KOPT-K1 (cell line): ENCODE results near the gene TDO2.

Source experiments
- H3K27ac ChIP-seq: fragments of 200-600 bp; sonication (generic); 2 replicates; pipeline ENCODE4 v1.5.1; 2016; ENCODE audit warnings: antibody characterized with exemption, mild to moderate bottlenecking, low read depth, low read length; ENCODE audit not compliant: poor library complexity, severe bottlenecking
- H3K36me3 ChIP-seq: fragments of 200-600 bp; sonication (generic); 2 replicates; pipeline ENCODE4 v1.5.1; 2017; ENCODE audit warnings: antibody characterized with exemption, mild to moderate bottlenecking, low read length, moderate library complexity; ENCODE audit not compliant: insufficient read depth
- H3K9me3 ChIP-seq: fragments of 200-600 bp; sonication (generic); 2 replicates; pipeline ENCODE4 v1.5.1; 2017; ENCODE audit warnings: antibody characterized with exemption, low read length, mild to moderate bottlenecking; ENCODE audit not compliant: insufficient read depth, poor library complexity, severe bottlenecking

Gene TDO2

DNA sequence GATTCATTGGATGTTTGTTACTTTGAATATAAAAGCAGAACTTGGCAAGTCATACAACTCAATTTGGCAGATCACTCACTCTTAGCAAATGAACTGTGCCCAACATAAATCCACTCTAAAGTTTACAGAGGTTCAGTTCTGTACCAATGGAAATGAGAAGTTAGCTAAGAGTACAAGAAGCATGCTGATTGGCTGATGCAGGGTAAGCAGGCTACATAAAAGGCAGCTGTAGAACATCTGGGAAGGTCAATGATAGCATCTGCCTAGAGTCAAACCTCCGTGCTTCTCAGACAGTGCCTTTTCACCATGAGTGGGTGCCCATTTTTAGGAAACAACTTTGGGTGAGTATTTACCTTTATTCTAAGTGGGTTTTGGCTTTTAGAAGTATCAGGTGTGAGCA is at the start of gene TDO2:
TDO2 (plus strand) TSS at position 244 of the 400 bp plus-strand sequence; CDS start at position 307, 63 bp downstream.
- H3K9me3 ChIP-seq, result no peaks in the 10 kb centered on the region
- no peak within 1 kb of the TSS for H3K27ac ChIP-seq
- no peaks in the 10 kb centered on the region for H3K36me3 ChIP-seq

DNA sequence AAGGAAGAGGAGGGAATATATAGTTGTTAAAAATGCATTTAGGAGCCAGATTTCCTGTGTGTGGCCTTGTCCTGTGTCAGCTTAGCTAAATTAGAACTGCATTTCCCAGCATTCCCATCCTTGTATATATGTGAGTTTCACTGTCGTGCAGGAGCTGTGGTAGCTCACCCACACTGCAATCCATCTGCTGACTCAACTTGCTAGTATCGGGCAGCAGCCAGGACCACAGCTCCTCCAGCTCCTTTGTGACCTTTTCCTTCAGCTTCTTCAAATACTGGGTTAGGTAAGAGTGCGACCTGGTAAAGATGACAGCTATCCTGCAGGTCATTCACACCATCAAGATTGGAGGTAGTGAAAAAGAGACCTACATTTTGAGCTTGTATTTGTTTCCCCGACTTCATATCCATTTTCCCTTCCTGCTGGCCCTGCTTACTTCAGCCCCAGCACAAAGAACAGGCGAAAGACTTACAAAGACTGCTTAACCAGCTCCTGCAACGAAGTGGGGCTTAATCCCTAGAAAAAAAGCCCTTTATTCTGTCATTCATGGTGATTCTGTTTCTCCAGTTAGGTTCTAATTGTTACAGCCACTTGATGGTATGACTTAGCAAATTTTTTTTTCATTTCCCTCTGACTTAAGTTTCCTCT is 48.8 kb upstream of the TDO2 start:
- Histone ChIP-seq H3K27ac (no peak overlapping the region), H3K36me3 (no peaks in the 10 kb centered on the region), H3K9me3 (no peaks in the 10 kb centered on the region)

DNA sequence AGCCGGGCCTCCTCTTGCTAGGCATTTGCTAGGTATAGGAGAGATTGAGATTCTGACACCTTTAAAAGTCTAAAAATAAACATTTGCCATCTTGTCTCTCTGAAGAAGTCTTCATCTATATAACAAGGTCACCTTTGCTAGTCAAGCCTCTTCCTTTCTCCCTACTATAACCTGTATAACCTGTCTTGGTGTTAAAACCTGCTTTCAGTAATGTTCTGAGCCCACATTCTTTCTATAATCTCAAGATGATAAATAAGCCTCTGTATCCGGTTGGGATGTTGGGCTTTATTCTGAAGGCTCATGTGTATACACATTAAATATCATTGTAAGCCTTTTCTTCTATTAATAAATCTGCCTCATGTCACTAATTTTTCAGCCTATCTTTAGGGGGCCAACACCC is 47.6 kb upstream of the TDO2 start:
- Histone ChIP-seq H3K9me3 (no peaks in the 10 kb centered on the region), H3K36me3 (no peaks in the 10 kb centered on the region), H3K27ac (no peak overlapping the region)

DNA sequence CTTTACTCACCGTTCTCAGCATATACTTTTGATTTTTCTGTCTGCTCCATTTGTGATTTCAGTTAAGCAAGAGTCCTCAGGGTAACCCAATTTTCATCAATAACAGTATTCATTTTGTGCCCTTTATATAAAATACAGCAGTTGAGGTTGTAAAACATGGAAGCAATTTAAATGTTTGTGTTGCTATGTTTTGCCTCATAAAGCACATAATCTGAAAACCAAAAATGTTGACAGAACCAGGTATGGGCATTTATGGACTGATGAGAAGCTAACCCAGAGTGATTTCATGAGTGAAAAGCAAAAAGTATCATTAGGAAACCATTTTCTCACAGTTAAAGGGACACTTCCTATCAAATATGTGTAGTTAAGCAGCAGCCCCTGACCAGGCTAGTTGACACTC is 37.3 kb upstream of the TDO2 start, which contains the start of gene ASIC5:
ASIC5 (minus strand) TSS at position 101 of the 400 bp plus-strand sequence; CDS start at position 50, 51 bp downstream.
- Histone ChIP-seq H3K27ac (no peak within 1 kb of the TSS), H3K9me3 (peaks cover 14% of the 10 kb centered on the region), H3K36me3 (no peaks in the 10 kb centered on the region)

DNA sequence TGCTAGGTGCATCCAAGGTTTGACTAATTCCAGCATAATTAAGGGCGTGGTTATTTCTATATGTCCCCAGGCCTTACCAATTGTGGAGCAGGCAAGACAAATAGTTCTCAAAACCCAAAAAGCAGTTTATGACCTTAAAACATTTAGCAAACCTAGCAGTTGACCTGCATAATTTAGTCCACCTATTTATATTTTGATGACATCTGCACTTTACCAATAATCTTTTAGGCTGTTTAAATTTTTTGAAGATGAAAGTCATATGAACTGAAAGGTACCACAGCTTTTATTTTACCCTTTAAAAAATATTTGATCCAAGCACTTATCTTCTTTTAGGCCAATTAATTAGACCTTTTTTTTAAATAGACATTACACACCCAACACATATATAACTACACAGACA is 27.6 kb upstream of the TDO2 start:
- H3K27ac ChIP-seq, result no peak overlapping the region
- H3K36me3 ChIP-seq, result no peaks in the 10 kb centered on the region
- H3K9me3 ChIP-seq, result peaks cover 7% of the 10 kb centered on the region

DNA sequence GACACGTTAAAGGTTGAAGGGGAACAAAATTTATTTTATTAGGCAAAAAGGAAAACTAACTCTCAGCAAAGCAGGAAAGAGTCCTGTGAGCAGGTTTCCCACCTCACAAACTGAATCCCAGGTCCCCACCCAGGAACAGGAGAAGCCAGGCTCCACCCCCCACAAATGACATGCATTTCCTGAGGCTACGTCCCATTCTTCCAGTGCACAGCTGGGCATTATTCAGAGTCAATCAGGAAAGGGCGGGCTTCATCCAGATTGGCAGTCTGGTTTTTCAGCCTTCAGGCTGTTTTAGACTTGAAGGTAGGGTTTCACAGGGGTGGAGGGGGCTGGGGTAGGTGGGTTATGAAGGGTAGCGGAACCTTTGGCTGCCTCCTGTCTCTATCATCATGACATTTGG is 25.5 kb upstream of the TDO2 start:
- H3K27ac ChIP-seq, result no peak overlapping the region
- H3K36me3 ChIP-seq, result no peaks in the 10 kb centered on the region
- peaks cover 7% of the 10 kb centered on the region for H3K9me3 ChIP-seq

DNA sequence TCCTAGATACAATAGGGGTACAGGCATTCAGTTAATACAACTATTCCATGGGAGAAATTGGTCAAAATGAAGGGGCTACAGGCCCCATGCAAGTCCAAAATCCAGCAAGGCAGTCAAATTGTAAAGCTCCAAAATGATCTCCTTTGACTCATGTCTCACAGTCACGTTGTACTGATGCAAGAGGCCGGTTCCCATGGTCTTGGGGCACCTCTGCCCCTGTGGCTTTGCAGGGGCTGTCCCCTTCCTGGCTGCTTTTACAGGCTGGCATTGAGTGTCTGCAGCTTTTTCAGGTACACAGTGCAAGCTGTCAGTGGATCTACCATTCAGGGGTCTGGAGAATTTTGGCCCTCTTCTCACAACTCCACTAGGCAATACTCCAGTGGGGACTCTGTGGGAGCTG is 24.9 kb upstream of the TDO2 start:
- peaks cover 7% of the 10 kb centered on the region for H3K9me3 ChIP-seq
- H3K36me3 ChIP-seq, result no peaks in the 10 kb centered on the region
- H3K27ac ChIP-seq, result no peak overlapping the region

DNA sequence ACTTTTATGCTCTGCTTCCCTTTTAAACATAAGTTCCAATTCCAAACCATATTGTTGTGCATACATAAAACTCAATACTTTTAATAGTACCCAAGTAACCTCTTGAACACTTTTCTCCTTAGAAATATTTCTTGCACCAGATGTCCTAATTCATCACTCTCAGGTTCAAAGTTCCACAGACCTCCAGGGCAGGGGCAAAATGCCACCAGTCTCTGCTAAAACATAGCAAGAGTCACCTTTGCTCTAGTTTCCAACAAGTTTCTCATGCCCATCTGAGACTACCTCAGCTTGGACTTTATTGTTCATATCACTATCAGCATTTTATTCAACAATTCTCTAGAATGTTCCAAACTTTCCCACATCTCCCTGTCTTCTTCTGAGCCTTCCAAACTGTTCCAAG is 23.7 kb upstream of the TDO2 start:
- no peaks in the 10 kb centered on the region for H3K36me3 ChIP-seq
- H3K27ac ChIP-seq, result no peak overlapping the region
- peaks cover 7% of the 10 kb centered on the region for H3K9me3 ChIP-seq

DNA sequence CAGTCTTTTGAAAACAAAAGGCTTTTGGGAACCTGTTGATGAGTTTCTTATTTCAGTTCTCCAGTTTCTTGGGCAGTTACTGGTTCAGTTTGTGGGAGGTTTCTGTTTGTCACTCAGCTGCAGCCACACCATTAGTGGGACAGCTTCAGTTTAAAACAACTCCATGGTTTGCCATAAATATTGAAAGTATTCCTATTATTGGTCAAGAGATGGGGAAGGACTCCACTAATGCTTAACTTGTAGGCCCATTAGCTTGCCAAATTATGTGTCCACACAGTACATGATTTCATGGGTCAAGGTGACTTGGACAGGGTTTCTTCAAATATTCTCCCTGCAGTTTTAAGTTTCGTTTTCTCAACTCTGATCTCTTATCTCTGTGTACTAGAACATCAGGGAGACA is 21.9 kb upstream of the TDO2 start:
- Histone ChIP-seq H3K36me3 (no peaks in the 10 kb centered on the region), H3K9me3 (no peaks in the 10 kb centered on the region), H3K27ac (no peak overlapping the region)

DNA sequence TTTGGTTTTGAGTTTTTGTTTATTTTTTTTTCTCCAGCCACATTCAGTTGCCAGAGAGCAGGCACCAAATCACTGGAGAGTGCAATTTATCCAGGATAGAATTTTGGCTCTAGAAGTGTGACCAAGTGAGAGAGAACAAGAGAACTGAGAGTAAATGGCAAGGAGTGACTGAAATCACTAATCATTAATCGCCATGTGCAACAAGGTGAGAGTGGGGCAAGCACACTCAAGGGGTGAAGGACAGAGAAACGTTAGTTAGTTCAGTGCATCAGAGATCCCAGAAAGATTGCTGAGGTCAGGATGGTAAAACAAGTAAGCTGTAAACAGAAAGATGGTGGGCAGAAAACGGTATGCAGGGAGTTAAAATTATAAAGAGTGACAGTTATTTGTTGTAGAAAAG is 19.6 kb upstream of the TDO2 start:
- no peaks in the 10 kb centered on the region for H3K9me3 ChIP-seq
- no peaks in the 10 kb centered on the region for H3K36me3 ChIP-seq
- no peak overlapping the region for H3K27ac ChIP-seq

DNA sequence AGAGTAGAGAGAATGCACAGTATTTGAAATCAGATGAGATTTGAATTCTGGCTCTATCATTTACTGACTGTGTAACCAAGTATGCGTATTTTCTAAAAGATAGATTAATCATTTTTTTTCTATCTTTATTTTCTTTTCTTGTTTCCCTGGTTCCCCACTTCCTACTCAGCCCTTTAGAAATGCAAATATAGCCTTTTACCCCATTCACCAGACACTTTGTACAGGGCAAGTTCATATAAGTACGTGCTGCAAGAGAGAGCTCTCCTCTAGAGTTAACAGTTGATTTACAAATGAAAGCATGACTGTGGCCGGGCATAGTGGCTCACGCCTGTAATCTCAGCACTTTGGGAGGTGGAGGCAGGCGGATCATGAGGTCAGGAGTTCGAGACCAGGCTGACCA is 17.8 kb upstream of the TDO2 start:
- H3K9me3 ChIP-seq, result no peaks in the 10 kb centered on the region
- H3K36me3 ChIP-seq, result no peaks in the 10 kb centered on the region
- no peak overlapping the region for H3K27ac ChIP-seq

DNA sequence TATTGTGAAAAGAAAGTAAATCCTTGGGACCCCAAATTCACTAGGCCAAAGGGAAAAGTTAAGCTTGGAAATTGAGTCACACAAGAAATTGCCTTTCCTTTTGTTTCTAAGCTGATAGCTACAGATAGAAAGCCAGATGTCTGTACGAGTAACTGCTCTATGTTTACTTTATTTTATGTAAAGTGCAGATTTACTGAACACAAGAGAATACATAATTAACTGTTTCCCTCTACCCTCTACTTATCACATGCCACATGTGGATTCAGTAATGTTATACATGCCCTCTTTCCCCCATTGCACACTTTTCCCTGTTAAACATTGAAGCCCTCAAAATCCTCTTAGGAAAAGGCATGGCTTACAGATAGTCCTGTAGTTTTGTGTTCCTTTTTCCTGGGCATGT is 16.5 kb upstream of the TDO2 start:
- Histone ChIP-seq H3K36me3 (no peaks in the 10 kb centered on the region), H3K27ac (no peak overlapping the region), H3K9me3 (no peaks in the 10 kb centered on the region)

DNA sequence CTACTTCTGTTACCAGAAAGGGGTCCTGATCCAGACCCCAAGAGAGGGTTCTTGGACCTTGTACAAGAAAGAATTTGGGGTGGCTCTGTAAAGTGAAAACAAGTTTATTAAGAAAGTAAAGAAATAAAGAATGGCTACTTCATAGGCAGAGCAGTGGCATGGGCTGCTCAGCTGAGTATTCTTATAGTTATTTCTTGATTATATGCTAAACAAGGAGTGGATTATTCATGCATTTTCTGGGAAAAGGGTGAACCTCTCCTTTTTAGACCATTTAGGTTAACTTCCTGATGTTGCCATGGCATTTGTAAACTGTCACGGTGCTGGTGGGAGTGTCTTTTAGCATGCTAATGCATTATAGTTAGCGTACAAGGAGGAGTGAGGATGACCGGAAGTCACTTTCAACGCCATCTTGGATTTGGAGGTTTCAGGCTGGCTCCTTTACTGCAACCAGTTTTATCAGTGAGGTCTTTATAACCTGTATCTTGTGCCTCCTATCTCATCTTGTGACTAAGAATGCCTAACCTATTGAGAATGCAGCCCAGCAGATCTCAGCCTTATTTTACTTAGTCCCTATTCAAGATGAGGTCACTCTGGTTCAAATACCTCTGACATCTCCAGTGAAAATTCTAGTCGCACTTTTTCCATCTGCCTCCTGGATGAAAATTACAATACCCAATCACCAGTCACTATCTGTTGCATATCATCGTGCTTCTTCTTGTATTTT is 15.5 kb upstream of the TDO2 start:
- Histone ChIP-seq H3K36me3 (no peaks in the 10 kb centered on the region), H3K9me3 (no peaks in the 10 kb centered on the region), H3K27ac (no peak overlapping the region)

DNA sequence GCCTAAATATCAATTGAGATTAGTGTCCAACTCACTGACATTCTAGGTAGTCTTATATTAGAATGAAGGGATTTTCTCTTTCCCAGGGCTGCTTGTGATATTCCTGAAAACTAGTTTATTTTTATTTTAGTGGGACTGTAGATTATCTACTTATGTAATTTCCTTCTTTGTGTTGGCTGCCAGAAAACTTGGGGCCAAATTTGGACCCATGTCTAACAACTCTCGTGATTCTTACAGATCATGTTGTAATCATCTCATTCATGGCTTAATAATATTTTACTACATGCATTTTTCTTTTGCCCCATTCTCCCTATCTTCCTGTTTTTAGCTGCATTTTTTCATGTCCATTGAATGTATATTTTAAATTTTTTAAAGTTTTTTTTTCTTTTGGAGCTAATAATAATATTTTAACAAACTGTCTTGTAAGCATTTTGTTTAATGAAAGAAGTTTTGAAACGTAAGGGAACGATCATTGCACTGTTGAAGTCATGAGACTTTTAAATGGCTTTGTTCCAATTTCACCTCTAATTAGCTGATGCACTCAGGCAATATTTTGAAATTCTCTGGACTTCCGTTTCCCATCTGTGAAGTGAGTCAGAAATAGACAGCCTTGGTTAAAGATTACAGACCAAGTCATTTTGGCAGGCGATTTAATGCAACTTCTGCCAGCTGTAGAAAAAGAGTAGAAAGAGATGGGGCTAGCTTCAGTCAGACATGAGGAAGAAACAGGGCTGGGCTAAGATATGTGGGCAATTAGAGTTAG is 14.3 kb upstream of the TDO2 start:
- Histone ChIP-seq H3K27ac (no peak overlapping the region), H3K36me3 (no peaks in the 10 kb centered on the region), H3K9me3 (no peaks in the 10 kb centered on the region)

DNA sequence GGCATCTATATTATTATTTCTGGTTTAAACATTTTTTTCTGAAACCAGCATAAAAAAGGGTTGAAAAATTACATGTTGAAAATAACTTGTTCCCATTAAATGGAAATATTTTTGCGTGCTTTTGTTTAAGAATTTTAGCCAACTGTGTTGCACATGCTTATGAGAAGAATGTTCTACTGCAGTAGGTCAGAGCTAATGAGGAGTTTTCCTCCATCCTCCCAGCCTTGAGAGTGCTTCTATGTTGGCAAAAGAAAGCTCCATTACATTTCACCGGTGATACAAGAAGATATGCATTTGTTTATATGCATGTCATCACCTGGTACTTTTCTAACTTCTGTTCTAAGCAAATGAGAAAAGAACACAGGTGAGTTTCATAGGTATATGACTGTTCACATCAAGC is 13.6 kb upstream of the TDO2 start:
- Histone ChIP-seq H3K9me3 (no peaks in the 10 kb centered on the region), H3K36me3 (no peaks in the 10 kb centered on the region), H3K27ac (no peak overlapping the region)
